Measurements from ENCODE around the gene KCNMB3. TPM values are rescaled to one million over a fixed set of nuclear protein-coding genes. Genes with fewer than 3 reads are reported as not detected.

Gene KCNMB3
- total and polyA plus RNA-seq, 2 experiments from 2014 or later: 2.6 to 3.5 TPM

GRCh38 chr3:179269152-179269707 lies 18.3 kb upstream of the KCNMB3 start:
- WGBS (ENCODE audit: low lambda C conversion rate, missing lambda C conversion rate): 86% methylated on average over 4 of the region's 4 CpGs
- TF ChIP-seq EZH2 (IDR thresholded peaks at IDR 0.05; ENCODE audit: borderline replicate concordance) (no peak), CTCF (IDR thresholded peaks at IDR 0.05; ENCODE audit: poor library complexity) (no peak), EZH2phosphoT487 (IDR thresholded peaks at IDR 0.05; ENCODE audit: low read depth, severe bottlenecking, unreplicated experiment) (no peak)
- Histone ChIP-seq H3K4me2 (no peak overlapping the region), H3K79me2 (no peaks in the 10 kb centered on the region), H3K4me1 (ENCODE audit: insufficient read depth) (no peaks in the 10 kb centered on the region), H3K27me3 (no peaks in the 10 kb centered on the region), H3K9me2 (replicated peaks; ENCODE audit: insufficient read depth) (no peaks in the 10 kb centered on the region), H3K36me3 (replicated peaks; ENCODE audit: insufficient read depth, low read depth) (no peaks in the 10 kb centered on the region), H4K20me1 (ENCODE audit: insufficient read depth, poor library complexity, severe bottlenecking) (no peaks in the 10 kb centered on the region), H3K4me3 (no peak overlapping the region), H2AFZ (no peak overlapping the region), H3K27ac (no peak overlapping the region), H3K9me3 (ENCODE audit: low read depth) (no peaks in the 10 kb centered on the region)
- no peak for DNase-seq (ENCODE audit: low spot score)

GRCh38 chr3:179268400-179269051 lies 17.6 kb upstream of the KCNMB3 start:
- no peaks in the 10 kb centered on the region for H3K36me3 ChIP-seq (replicated peaks; ENCODE audit: insufficient read depth, low read depth)
- DNase-seq (ENCODE audit: low spot score): no peak
- no peak overlapping the region for H3K4me2 ChIP-seq
- TF ChIP-seq EZH2phosphoT487 (IDR thresholded peaks at IDR 0.05; ENCODE audit: low read depth, severe bottlenecking, unreplicated experiment) (no peak), CTCF (IDR thresholded peaks at IDR 0.05; ENCODE audit: poor library complexity) (no peak), EZH2 (IDR thresholded peaks at IDR 0.05; ENCODE audit: borderline replicate concordance) (no peak)
- H3K4me1 ChIP-seq (ENCODE audit: insufficient read depth): no peaks in the 10 kb centered on the region
- no peak overlapping the region for H3K4me3 ChIP-seq
- no peak overlapping the region for H2AFZ ChIP-seq
- H3K79me2 ChIP-seq: no peaks in the 10 kb centered on the region
- no peaks in the 10 kb centered on the region for H3K27me3 ChIP-seq
- 54% methylated on average over 4 of the region's 4 CpGs for WGBS (ENCODE audit: low lambda C conversion rate, missing lambda C conversion rate)
- no peaks in the 10 kb centered on the region for H4K20me1 ChIP-seq (ENCODE audit: insufficient read depth, poor library complexity, severe bottlenecking)
- H3K9me3 ChIP-seq (ENCODE audit: low read depth): no peaks in the 10 kb centered on the region
- no peaks in the 10 kb centered on the region for H3K9me2 ChIP-seq (replicated peaks; ENCODE audit: insufficient read depth)
- H3K27ac ChIP-seq: no peak overlapping the region

GRCh38 chr3:179266701-179267211 lies 15.8 kb upstream of the KCNMB3 start:
- Histone ChIP-seq H2AFZ (no peak overlapping the region), H3K9me3 (ENCODE audit: low read depth) (no peaks in the 10 kb centered on the region)

More at GRCh38 chr3:179266701-179267211, 15.8 kb upstream of the KCNMB3 start:
- no peaks in the 10 kb centered on the region for H3K4me1 ChIP-seq (ENCODE audit: insufficient read depth)
- no peaks in the 10 kb centered on the region for H3K79me2 ChIP-seq
- no peak for TF ChIP-seq CTCF (IDR thresholded peaks at IDR 0.05; ENCODE audit: poor library complexity)
- TF ChIP-seq EZH2 (IDR thresholded peaks at IDR 0.05; ENCODE audit: borderline replicate concordance): no peak
- H4K20me1 ChIP-seq (ENCODE audit: insufficient read depth, poor library complexity, severe bottlenecking): no peaks in the 10 kb centered on the region
- H3K4me3 ChIP-seq: no peak overlapping the region
- H3K4me2 ChIP-seq: no peak overlapping the region
- WGBS (ENCODE audit: low lambda C conversion rate, missing lambda C conversion rate): 90% methylated on average over 21 of the region's 21 CpGs
- no peak overlapping the region for H3K27ac ChIP-seq
- H3K36me3 ChIP-seq (replicated peaks; ENCODE audit: insufficient read depth, low read depth): no peaks in the 10 kb centered on the region
- H3K9me2 ChIP-seq (replicated peaks; ENCODE audit: insufficient read depth): no peaks in the 10 kb centered on the region
- no peaks in the 10 kb centered on the region for H3K27me3 ChIP-seq
- no peak for DNase-seq (ENCODE audit: low spot score)

Measured in hepatocyte (in vitro differentiated cells).